HG03064 (cell line): Measurements from ENCODE around the gene MAN2A1.

Source experiments
- ATAC-seq: cut with Tn5 transposase; IDR thresholded peaks from one replicate; pipeline ENCODE4 v1.9.1; 2021; ENCODE audit warnings: low read depth; ENCODE audit not compliant: unreplicated experiment

MAN2A1 gene

DNA sequence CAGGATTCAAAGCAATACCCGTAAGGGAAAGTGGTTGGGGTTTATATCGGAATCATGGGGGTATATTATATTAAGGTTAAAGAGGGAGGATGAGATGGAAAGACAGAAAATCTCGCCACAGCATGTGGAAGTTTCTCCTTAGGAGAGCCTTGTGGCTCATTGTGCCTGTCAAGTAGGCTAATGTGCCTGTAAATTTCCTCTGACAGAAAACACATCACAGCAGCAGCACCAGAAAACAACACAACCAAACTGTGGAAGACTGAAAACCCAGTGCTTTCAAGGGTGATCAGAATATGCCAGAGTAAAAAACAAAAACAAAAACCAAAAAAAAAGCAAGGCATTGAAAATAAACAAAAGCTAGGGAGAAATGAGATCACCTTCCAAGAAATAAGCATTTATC is 11.3 kb upstream of the MAN2A1 start:
- ATAC-seq, result no peak

DNA sequence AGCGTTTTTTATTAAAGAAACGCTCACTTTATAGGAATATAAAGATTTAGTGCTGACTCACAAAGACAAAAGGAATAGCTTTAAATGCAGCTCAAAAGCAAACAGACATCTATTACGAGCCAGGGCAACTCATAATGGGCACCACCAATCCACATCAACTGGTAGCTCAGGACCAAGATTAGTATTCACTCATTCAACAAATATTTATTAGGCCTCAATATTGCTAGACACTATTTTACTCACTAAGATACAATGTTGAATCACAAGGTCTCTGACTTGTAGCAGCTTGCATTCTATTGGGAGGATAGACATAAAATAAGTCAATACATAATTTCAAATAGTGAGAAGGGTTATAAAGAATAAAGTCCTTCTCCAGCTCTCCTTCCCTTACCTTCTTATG is 8.0 kb upstream of the MAN2A1 start:
- no peak for ATAC-seq

DNA sequence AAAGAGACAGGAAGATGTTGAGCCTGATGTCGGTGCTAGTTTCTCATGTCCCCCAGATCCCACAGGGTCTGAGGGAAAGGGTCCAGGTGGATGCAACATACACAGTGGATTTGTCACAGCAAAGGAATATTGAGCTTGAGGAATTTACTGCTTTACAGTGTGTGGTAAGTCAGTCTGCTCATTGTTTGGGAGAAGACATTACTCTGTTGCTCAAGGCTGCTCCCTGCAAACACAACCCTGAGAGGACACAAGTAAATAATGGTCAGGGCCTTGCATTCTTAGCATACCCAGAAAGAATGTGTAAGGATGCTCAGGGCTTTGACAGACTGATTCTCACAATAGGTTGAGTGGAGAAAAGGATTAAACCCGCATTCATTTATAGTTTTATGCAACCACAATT is 7.3 kb upstream of the MAN2A1 start:
- no peak for ATAC-seq

DNA sequence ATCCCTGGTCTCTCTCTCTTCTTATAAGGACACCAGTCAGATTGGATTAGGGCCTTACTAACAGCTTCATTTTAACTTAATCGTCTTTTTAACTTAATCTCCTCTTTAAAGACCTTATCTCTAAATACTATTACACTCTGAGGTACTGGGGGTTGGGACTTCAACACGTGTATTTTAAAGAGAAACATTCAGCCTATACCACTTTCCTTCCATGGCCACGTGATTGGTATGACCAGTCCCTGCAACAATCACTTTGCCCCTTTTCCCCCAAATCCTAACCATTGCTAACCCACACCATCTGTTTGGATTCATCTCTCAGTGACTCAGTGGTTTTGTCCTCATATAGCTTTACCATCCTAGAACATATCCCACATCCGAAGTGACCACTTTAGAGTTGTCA is 3.8 kb upstream of the MAN2A1 start:
- ATAC-seq, result no peak

DNA sequence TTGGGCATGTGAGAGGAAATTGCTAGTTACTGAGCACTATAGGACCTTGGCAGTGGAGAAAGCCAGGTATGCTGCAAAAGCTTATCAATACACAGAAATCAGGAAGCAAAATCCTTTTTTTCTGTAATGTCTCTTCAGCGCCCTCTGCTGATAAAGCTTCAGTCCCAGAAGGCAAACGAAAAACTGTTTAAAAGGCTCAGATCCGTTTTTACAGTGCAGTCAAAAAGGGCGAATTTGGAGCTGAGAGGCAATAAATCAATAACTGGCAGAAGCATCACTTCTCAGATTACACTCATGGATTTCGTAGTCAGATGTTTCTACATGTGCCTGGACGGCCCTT is 1.1 kb upstream of the MAN2A1 start:
- ATAC-seq, result no peak

DNA sequence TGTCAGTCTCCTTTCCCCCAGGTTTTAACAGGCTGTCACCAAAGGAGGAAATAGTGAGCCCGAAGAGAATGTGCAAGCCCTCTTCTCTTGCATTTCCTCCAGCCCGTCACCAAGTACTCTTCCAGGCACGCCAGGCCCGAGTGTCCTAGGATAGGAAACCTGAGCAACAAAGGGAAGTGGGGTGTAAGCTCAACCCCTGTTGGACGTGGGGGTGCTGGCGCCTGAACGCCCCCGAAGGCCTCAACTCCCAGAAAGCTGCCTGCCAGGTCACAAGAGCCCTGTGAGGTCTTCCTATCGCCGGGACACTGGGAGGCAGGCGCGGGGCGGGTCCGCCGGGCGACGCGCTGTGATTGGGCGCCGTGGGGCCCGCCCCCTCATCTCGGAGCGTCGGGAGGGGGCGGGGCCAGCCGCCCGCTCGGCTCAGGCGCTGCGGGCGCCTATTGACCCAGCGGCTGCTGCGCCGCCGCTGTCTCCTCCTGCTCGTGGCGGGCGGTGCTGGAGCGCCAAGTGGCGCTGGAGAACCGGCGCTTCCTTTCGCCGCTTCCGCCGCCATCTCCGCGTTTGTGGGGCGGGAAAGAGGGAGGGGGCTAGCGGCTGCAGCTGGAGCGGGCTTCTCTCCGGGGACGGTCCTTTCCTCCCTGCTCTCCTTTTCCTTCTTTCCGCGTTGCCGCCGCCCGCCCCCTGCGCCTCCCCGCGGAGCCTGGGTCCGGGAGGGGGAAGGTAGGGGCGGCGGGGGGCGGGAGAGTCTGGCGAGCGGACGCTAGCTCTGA is 572 bp upstream of the MAN2A1 start:
- ATAC-seq, result peak; percentile 79

DNA sequence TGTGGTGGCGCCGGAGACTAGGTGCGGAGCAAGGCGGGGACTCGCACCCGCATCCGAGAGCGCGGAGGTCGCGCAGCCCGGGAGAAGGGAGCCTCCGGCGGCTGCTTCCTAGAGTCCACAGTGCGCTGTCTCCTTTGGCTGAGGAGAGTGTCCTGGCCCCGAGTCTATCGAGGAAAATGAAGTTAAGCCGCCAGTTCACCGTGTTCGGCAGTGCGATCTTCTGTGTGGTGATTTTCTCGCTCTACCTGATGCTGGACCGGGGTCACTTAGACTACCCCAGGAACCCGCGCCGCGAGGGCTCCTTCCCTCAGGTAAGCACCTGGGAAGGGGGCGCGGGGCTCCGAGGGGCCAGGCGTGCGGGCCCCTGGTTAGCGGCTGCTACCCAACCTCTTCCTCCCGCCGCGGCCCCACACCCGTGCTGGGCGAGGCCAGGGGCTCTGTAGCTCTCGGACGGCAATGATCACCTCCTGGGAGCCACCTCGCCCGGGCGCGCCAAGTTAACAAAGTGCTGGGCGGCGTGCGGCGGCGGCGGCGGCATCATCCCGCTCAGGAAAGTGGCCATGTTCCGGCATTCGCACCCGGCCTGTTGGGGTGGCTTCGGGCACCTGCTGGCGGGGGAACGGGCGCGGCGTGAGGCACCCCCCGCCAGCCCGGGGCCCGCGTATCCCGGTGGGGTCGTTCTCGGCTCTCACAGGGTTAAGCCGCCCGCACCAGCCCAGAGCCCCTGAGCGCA is 681 bp downstream of the MAN2A1 start:
- no peak for ATAC-seq

DNA sequence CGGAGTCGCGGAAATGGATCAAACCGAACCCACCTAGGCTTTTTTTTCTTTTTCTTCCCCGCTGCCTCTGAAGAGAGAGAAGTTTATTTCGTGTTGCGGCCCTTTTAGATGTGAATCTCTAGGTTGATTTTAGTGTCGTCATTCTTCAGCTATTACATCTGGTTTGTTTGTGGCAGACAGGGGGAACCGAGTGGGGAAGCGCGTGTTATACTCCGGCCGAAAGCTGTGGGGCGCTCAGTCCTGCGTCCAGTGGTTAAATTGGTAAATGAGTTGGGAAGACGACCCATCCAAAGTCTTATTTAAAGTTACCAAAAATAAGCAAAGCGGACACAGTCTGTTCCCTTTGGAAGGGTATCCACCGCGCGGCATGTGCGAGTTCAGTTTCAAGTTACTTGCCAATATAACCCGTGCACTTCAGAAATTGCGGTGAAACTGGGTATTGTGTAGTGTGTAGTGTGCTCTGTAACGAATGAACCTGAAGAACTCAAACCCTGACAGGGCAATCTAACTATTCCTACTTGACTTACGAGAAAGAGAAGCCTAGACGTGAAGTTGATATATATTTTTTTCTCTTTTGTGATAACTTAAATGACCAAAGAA is 1.3 kb downstream of the MAN2A1 start:
- ATAC-seq, result peak; percentile 15

DNA sequence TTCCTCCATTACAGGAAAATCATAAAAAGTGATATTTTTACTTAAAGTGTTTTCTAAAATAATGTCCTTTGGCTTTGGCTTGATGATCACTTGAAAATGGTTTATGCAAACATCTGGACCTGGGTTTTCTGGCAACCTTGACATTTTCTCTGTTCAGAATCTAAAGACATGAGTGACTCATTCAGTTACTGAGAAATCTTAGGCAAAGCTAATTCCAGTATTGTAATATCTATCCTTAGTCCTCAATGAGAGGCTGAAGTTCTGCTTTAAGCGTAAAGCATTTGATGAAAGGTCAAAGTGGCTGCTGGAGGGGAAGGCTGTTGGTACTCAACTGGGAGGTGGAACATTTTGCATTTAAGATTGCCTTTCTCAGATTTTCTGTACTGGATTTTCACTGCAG is 2.3 kb downstream of the MAN2A1 start:
- no peak for ATAC-seq

DNA sequence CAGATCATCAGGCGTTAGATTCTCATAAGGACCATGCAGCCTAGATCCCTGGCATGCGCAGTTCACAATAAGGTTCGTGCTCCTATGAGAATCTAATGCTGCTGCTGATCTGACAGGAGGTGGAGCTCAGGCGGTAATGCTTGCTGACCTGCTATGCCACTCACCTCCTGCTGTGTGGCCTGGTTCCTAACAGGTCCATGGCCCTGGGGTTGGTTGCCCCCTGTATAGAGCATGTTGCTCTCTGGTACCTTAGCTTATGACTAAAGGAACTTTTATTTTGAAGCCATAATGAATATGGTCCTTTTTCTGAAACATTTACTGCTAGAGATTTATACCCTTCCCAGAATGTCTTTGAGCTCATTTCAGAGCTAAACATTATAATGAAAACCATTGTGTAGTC is 3.1 kb downstream of the MAN2A1 start:
- no peak for ATAC-seq

DNA sequence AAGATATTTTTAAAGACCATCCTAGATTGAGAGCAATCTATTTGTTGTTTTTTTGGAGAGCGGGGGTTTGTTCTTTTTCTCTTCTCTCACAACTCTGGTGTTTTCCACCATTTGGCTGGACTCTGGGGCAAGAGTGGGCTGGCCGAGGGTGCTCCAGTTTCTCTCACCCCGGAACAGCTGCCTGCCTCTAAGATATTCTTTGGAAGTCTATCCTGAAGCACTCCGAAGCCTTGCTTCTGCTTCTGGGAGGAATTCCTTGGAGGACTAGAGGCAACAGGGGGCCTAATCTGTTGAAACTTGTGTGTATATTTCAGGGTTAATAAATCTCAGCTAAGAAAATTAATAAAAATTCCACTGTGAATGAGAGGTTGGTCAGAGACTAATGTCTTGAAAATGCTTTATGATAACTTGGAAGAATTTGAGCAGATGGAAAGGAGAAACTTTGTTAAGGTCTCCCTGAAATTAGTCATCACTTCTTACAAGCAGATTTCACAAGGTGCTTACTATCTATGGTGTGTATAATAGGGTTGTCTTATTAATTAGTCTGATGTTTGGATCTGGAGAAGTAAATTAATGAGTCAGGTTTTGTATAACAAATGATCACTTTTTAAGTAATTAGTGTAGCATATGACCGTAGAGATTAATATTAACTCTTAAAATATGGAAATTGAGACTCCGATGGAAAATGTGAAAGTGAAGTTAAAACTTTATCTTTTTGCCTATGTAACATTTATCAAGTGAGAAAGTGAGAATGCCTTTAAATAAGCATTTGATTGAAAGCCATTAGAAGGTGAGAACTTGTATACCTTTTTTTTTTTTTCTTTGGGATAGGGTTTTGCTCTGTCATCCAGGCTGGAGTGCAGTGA is 4.0 kb downstream of the MAN2A1 start:
- ATAC-seq, result no peak

DNA sequence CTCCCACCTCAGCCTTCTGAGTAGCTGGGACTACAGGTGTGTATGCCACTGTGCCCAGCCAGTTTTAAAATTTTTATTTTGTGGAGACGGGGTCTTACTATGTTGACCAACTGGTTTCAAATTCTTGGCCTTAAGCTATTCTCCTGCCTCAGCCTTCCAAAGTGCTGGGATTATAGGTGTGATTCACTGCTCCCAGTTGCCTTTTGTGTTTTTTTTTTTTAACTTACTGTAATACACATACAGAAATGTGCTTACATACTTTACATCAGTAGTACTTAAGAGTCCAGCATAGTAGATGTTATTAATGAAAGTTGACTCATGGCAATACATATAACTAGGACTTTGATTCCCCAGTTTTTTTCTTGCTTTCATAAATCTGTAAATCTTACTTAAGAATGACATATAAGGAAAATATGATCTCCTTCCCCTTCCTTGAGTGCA is 4.7 kb downstream of the MAN2A1 start:
- no peak for ATAC-seq

DNA sequence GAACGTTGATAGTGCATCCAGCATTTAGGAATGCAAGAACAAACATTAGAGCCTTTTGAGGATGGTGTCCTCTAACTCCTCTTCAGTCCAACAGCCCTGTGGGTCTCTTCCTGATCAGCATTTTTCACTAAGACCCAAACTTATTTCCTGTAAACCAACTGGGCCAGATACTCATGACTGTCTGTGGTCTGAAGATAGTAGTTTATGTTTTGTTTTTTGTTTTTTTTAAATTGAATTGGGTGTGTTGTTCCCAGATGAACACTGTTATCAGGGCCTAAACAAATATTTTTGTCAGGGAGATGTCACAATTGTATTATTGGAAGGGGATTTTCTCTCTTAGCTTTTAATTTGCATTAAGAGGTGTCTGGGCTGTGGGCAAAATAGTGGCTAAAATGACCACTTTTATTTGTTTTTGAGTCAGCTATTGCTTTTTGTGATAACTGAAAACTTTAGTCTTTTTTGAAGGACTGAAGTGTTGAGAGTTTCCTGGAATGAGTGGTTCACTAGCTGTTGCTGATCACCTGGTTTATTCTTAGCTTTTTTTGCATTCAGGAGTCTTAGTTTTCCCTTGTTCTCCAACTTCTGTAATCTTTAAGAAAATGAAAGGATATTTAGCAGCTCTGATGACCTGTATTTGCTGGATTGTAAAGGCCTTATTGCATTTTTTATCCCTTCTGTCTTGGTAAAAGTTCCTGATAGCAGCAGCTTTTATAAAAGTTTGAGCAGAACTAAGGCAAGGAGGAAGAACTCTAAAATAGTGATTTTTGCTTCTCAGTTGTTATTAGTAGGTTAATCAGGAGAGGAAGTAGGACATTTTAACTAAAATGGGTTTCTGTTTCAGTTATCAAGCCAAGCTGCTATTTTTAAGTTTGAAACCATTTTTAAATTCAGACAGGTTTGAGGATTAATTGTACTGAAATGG is 5.5 kb downstream of the MAN2A1 start:
- peak; percentile 63 for ATAC-seq

DNA sequence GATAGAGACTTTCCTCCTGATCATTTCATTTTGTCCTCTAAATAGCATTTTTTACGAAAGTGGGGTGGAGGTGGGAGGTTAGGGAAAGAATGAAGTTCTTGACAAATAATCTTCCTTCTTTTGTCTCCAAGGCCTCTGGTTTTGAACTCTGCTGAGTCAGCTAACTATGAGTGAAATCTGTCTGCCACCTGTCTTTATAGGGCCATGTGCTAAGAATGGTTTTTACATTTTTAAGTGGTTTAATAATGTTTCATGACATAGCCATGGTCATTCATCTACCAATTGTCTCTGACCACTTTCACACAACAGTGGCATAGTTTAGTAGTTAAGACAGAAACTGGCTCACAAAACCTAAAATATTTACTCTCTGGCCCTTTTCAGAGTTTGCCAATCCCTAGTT is 7.6 kb downstream of the MAN2A1 start:
- no peak for ATAC-seq

DNA sequence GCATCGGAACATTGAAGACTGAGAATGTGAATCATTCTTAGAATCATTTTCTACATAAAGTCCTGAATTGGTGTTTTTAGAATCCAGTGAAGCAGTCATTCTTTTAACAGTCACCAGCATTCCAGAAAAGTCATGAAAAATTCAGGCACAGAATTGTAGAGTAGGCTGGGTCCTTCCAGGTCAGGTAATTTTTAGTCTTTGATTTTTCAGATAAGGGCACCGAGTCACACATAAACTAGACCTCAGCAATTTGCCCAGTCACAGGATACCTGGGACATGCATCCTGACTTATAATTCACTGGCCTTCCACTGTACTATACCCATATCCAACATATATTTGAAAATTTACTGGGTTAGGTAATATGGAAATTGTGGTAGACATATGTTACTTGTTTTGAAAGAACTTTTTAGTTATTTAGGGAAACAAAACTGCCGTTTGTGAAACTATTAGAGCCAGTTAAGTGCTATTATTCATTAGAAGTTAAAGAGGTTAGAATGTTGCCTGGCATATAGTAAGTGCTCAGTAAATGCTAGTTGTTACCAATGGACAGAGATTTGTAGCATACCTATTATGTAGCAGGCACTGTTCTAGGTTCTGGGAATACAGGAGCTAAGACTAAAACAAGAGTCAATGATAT is 10.9 kb downstream of the MAN2A1 start:
- no peak for ATAC-seq

DNA sequence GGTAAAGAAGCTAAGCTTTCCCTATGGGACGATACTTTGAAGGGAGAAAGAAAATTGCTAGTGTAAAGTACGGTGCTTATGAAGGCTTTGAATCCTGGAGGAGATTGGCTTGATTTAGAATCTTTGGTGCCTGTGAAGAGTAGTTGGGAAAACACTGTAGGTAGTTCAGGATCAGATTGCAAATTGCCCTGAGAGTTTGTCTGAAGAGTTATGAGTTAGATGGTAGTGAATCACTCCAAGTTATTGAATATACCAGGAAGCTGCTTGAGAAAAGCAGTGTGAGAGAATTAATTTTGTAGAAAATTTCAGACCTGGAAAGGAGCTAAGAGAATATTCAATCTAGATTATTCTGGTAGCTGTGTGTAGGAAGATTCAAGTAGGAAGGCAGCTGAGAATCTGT is 11.5 kb downstream of the MAN2A1 start:
- ATAC-seq, result no peak

DNA sequence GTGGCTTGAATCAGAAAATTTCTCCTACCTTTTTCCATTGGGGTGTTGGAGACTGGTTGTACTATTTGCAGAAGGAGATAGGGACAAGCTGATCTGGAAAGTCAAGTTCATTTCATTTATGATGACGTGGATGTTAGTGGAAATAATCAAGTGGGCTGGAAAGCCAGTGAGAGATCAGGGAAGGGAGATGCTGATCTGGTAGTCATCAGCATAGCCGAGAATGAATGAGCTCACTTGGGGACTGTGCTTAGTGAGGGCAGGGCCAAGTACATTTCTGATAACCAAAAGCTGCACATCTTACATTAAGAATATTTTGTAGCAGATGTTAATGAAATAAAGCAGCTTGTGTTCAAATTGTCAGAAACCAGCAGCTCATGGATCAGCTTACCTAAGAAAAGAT is 12.1 kb downstream of the MAN2A1 start:
- ATAC-seq, result no peak

DNA sequence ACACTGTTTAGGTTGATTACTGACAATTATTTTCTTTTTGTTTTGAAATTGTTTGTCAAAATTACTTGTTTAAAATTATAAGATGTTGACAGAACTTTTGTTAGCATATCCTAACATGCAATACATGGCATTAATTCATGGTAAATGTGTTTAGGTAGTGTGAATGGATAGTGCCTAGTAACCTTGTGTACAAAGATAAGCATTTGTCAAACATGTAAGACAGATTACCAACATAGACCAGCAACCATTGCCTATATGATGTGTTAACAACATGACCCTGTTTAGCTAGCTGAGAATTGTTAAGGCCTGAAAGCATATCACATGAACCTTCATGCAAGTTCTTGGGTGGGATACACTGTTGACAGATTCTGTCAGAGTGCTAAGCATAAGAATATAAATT is 13.4 kb downstream of the MAN2A1 start:
- no peak for ATAC-seq

DNA sequence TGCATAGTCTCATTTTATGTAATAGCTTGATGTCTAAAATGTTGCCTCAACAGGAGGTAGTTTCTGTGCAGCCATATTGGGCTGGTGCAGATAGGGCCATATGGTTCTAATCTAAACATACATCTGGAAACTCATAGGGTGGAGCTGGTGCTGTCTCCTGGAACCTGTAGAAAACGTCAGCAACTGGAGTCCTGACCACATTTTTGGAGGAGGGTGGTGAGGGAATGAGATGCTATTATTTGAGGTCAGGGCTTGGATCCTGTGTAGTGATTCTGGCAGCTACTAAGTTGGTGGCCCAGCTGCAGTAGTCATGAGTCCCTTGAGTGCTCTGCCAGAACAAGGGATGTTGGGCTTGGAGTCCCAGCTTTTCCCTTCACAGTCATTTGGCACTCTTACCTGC is 14.1 kb downstream of the MAN2A1 start:
- no peak for ATAC-seq
